OCI-LY3 (cell line): ENCODE results near the gene SMIM10L2A.

Source experiments
- CTCF ChIP-seq: fragments of 200-600, 300-600 bp; sonication (generic); IDR thresholded peaks from 2 replicates; pipeline ENCODE4 v1.5.1; 2014; ENCODE audit warnings: antibody characterized with exemption, low read length, low read depth
- EZH2phosphoT487 ChIP-seq: fragments of 200-600 bp; shearing (Covaris generic); IDR thresholded peaks from 2 replicates; pipeline ENCODE4 v1.6.1; 2018; ENCODE audit warnings: antibody characterized with exemption, mixed run types, low read depth

DNA sequence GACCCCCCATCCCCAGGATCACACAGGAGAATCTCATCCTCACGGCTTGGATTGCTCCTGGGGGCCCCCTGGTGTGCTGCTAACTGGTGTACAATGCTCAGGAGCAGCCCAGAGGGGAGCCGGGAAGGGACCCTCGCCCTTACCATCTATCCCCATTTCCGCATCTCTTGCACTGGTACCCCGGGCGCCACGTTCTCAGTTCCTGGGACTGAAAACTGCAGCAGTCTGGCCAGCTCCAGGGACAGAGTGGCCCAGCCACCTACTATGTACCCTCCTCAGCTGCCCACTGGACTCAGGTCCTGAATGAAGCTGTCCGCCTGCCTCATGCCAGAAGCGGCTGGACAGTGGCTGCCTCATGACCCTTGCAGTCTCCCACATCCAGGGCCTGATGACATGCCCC, 2.7 kb downstream of the SMIM10L2A start:
- TF ChIP-seq CTCF (no peak), EZH2phosphoT487 (no peak)
